Measurements from ENCODE around the gene CDH13.

DNA sequence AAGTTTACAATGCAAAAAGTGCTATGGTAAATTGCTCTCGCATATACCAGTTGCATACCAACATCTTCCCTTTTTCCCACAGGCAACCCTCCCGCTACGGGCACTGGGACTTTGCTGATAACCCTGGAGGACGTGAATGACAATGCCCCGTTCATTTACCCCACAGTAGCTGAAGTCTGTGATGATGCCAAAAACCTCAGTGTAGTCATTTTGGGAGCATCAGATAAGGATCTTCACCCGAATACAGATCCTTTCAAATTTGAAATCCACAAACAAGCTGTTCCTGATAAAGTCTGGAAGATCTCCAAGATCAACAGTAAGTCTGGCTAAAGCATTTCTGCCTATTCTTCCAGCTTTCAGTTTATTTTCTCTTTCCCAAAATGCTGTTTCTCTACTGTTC is 1153.1 kb downstream of the CDH13 start:
- no peak for TF ChIP-seq EZH2 (IDR thresholded peaks at IDR 0.05; ENCODE audit: borderline replicate concordance, low read depth, low read length, severe bottlenecking)
- TF ChIP-seq, protein P1, sequence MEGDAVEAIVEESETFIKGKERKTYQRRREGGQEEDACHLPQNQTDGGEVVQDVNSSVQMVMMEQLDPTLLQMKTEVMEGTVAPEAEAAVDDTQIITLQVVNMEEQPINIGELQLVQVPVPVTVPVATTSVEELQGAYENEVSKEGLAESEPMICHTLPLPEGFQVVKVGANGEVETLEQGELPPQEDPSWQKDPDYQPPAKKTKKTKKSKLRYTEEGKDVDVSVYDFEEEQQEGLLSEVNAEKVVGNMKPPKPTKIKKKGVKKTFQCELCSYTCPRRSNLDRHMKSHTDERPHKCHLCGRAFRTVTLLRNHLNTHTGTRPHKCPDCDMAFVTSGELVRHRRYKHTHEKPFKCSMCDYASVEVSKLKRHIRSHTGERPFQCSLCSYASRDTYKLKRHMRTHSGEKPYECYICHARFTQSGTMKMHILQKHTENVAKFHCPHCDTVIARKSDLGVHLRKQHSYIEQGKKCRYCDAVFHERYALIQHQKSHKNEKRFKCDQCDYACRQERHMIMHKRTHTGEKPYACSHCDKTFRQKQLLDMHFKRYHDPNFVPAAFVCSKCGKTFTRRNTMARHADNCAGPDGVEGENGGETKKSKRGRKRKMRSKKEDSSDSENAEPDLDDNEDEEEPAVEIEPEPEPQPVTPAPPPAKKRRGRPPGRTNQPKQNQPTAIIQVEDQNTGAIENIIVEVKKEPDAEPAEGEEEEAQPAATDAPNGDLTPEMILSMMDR (IDR thresholded peaks at IDR 0.05; ENCODE audit: borderline replicate concordance, extremely low read depth, low read length, poor library complexity, severe bottlenecking) = no peak
